ENCODE data around the gene ABRACL. TPM values are rescaled to one million over a fixed set of nuclear protein-coding genes. Genes with fewer than 3 reads are reported as not detected.

The ABRACL gene
- total and polyA plus RNA-seq, 2 experiments from 2014 or later: 81.8 to 110 TPM

GRCh38 chr6:139062932-139063646, 34.5 kb downstream of the ABRACL start:
- Histone ChIP-seq H4K20me1 (ENCODE audit: insufficient read depth, poor library complexity, severe bottlenecking) (no peaks in the 10 kb centered on the region), H2AFZ (no peak overlapping the region), H3K4me3 (no peak overlapping the region), H3K9me2 (replicated peaks; ENCODE audit: insufficient read depth) (no peaks in the 10 kb centered on the region), H3K79me2 (no peaks in the 10 kb centered on the region), H3K27ac (no peak overlapping the region), H3K4me1 (ENCODE audit: insufficient read depth) (no peaks in the 10 kb centered on the region), H3K36me3 (replicated peaks; ENCODE audit: insufficient read depth, low read depth) (no peaks in the 10 kb centered on the region), H3K9me3 (ENCODE audit: low read depth) (no peaks in the 10 kb centered on the region), H3K27me3 (no peaks in the 10 kb centered on the region), H3K4me2 (no peak overlapping the region)
- WGBS (ENCODE audit: low lambda C conversion rate, missing lambda C conversion rate): 95% methylated on average over 1 of the region's 1 CpG
- no peak for DNase-seq (ENCODE audit: low spot score)
- TF ChIP-seq EZH2 (IDR thresholded peaks at IDR 0.05; ENCODE audit: borderline replicate concordance): no peak
- no peak for TF ChIP-seq EZH2phosphoT487 (IDR thresholded peaks at IDR 0.05; ENCODE audit: low read depth, severe bottlenecking, unreplicated experiment)

GRCh38 chr6:139064981-139065665, 36.6 kb downstream of the ABRACL start:
- 63% methylated on average over 7 of the region's 7 CpGs for WGBS (ENCODE audit: low lambda C conversion rate, missing lambda C conversion rate)
- H3K36me3 ChIP-seq (replicated peaks; ENCODE audit: insufficient read depth, low read depth): no peaks in the 10 kb centered on the region

GRCh38 chr6:139066080-139066479, 37.5 kb downstream of the ABRACL start:
- DNase-seq (ENCODE audit: low spot score): no peak
- no peak for TF ChIP-seq EZH2phosphoT487 (IDR thresholded peaks at IDR 0.05; ENCODE audit: low read depth, severe bottlenecking, unreplicated experiment)
- Histone ChIP-seq H3K27me3 (no peaks in the 10 kb centered on the region), H3K9me2 (replicated peaks; ENCODE audit: insufficient read depth) (no peaks in the 10 kb centered on the region), H3K4me2 (no peak overlapping the region), H3K27ac (no peak overlapping the region), H3K36me3 (replicated peaks; ENCODE audit: insufficient read depth, low read depth) (no peaks in the 10 kb centered on the region), H2AFZ (no peak overlapping the region), H3K4me3 (no peak overlapping the region), H3K4me1 (ENCODE audit: insufficient read depth) (no peaks in the 10 kb centered on the region), H3K9me3 (ENCODE audit: low read depth) (no peaks in the 10 kb centered on the region), H4K20me1 (ENCODE audit: insufficient read depth, poor library complexity, severe bottlenecking) (no peaks in the 10 kb centered on the region), H3K79me2 (no peaks in the 10 kb centered on the region)
- 92% methylated on average over 2 of the region's 2 CpGs for WGBS (ENCODE audit: low lambda C conversion rate, missing lambda C conversion rate)

More at GRCh38 chr6:139064981-139065665, 36.6 kb downstream of the ABRACL start:
- H3K27ac ChIP-seq: no peak overlapping the region
- no peaks in the 10 kb centered on the region for H3K9me3 ChIP-seq (ENCODE audit: low read depth)
- no peak overlapping the region for H3K4me3 ChIP-seq
- H2AFZ ChIP-seq: no peak overlapping the region
- no peaks in the 10 kb centered on the region for H3K9me2 ChIP-seq (replicated peaks; ENCODE audit: insufficient read depth)
- no peak overlapping the region for H3K4me2 ChIP-seq
- DNase-seq (ENCODE audit: low spot score): no peak
- H3K27me3 ChIP-seq: no peaks in the 10 kb centered on the region
- H4K20me1 ChIP-seq (ENCODE audit: insufficient read depth, poor library complexity, severe bottlenecking): no peaks in the 10 kb centered on the region
- H3K4me1 ChIP-seq (ENCODE audit: insufficient read depth): no peaks in the 10 kb centered on the region
- no peak for TF ChIP-seq EZH2 (IDR thresholded peaks at IDR 0.05; ENCODE audit: borderline replicate concordance)
- no peak for TF ChIP-seq EZH2phosphoT487 (IDR thresholded peaks at IDR 0.05; ENCODE audit: low read depth, severe bottlenecking, unreplicated experiment)
- no peak for TF ChIP-seq CTCF (IDR thresholded peaks at IDR 0.05; ENCODE audit: poor library complexity)
- H3K79me2 ChIP-seq: no peaks in the 10 kb centered on the region

- H3K27ac ChIP-seq: no peak overlapping the region
- H4K20me1 ChIP-seq (ENCODE audit: insufficient read depth, poor library complexity, severe bottlenecking): no peaks in the 10 kb centered on the region
- no peaks in the 10 kb centered on the region for H3K9me2 ChIP-seq (replicated peaks; ENCODE audit: insufficient read depth)
- H3K36me3 ChIP-seq (replicated peaks; ENCODE audit: insufficient read depth, low read depth): no peaks in the 10 kb centered on the region
- whole genome bisulfite sequencing (ENCODE audit: low lambda C conversion rate, missing lambda C conversion rate): 62% methylated on average over 2 of the region's 2 CpGs
- no peaks in the 10 kb centered on the region for H3K27me3 ChIP-seq
- DNase-seq (ENCODE audit: low spot score): no peak
- no peaks in the 10 kb centered on the region for H3K4me1 ChIP-seq (ENCODE audit: insufficient read depth)
- no peak overlapping the region for H3K4me3 ChIP-seq
- no peaks in the 10 kb centered on the region for H3K9me3 ChIP-seq (ENCODE audit: low read depth)
- H3K79me2 ChIP-seq: no peaks in the 10 kb centered on the region
- no peak overlapping the region for H2AFZ ChIP-seq
- no peak overlapping the region for H3K4me2 ChIP-seq
- TF ChIP-seq EZH2 (IDR thresholded peaks at IDR 0.05; ENCODE audit: borderline replicate concordance): no peak
- no peak for TF ChIP-seq CTCF (IDR thresholded peaks at IDR 0.05; ENCODE audit: poor library complexity)
- TF ChIP-seq EZH2phosphoT487 (IDR thresholded peaks at IDR 0.05; ENCODE audit: low read depth, severe bottlenecking, unreplicated experiment): no peak
Observed at GRCh38 chr6:139068846-139069245, 40.3 kb downstream of the ABRACL start.
